Common myeloid progenitor, CD34-positive (primary cell): Measurements from ENCODE around the gene C1orf105.

ENCODE experiments used
- CTCF ChIA-PET: fragments of 350-600 bp; sonication (Branson Sonifier 250); formaldehyde crosslinking; loops from one replicate; lab custom pipeline; 2021; ENCODE audit warnings: antibody characterized with exemption; lab: Charles Lee
- POLR2A ChIA-PET: fragments of 350-600 bp; sonication (Branson Sonifier 250); formaldehyde crosslinking; loops from one replicate; lab custom pipeline; 2021; ENCODE audit warnings: antibody characterized with exemption; lab: Charles Lee
- DNase-seq, 3 donors: peaks; one replicate each; pipeline versions ENCODE4 v3.0.0 to v3.0.0-alpha.2; 2013
- H3K27ac ChIP-seq, 2 experiments: 1 replicate in 1 of 2; 2 replicates in 1 of 2; pipeline ENCODE4 v1.7.0; 2013; ENCODE audit warnings: inconsistent platforms in 2 of 2, low read length in 2 of 2, mild to moderate bottlenecking in 2 of 2, low read depth in 1 of 2, moderate library complexity in 1 of 2; ENCODE audit not compliant: severe bottlenecking in 2 of 2, insufficient read depth in 1 of 2, poor library complexity in 1 of 2
- H3K27me3 ChIP-seq, 5 experiments: replicated peaks in 2 of 5; 1 replicate in 3 of 5; 2 replicates in 2 of 5; pipeline versions ENCODE4 v1.6.1 to v1.7.0; 2013; ENCODE audit warnings: low read length in 4 of 5, mild to moderate bottlenecking in 2 of 5, moderate library complexity in 2 of 5, inconsistent platforms in 1 of 5; ENCODE audit not compliant: insufficient read depth in 5 of 5, control insufficient read depth in 4 of 5
- H3K36me3 ChIP-seq, 4 experiments: 1 replicate in 2 of 4; 2 replicates in 2 of 4; pipeline versions ENCODE4 v1.6.1 to v1.7.0; 2013; ENCODE audit warnings: low read length in 3 of 4, control low read depth in 1 of 4, mild to moderate bottlenecking in 1 of 4; ENCODE audit not compliant: control insufficient read depth in 4 of 4, insufficient read depth in 4 of 4
- H3K4me1 ChIP-seq, 4 experiments: 1 replicate in 3 of 4; 2 replicates in 1 of 4; pipeline versions ENCODE4 v1.6.1 to v1.7.1; 2013; ENCODE audit warnings: low read length in 3 of 4, mild to moderate bottlenecking in 3 of 4, control low read depth in 1 of 4, inconsistent platforms in 1 of 4, moderate library complexity in 1 of 4; ENCODE audit not compliant: control insufficient read depth in 4 of 4, insufficient read depth in 4 of 4; ENCODE audit errors: control extremely low read depth in 1 of 4
- H3K4me3 ChIP-seq, 7 experiments: 1 replicate in 4 of 7; 2 replicates in 3 of 7; pipeline versions ENCODE4 v1.5.1 to v1.7.0; 2013; ENCODE audit warnings: mild to moderate bottlenecking in 7 of 7, low read length in 6 of 7, moderate library complexity in 6 of 7, inconsistent platforms in 2 of 7, low read depth in 2 of 7, control low read depth in 1 of 7; ENCODE audit not compliant: insufficient read depth in 4 of 7, control insufficient read depth in 1 of 7; ENCODE audit errors: extremely low read depth in 1 of 7
- H3K9me3 ChIP-seq, 5 experiments: 1 replicate in 4 of 5; 2 replicates in 1 of 5; pipeline versions ENCODE4 v1.6.1 to v1.7.1; 2013; ENCODE audit warnings: low read length in 4 of 5, mild to moderate bottlenecking in 2 of 5, inconsistent platforms in 1 of 5, low read depth in 1 of 5, moderate library complexity in 1 of 5; ENCODE audit not compliant: control insufficient read depth in 4 of 5, insufficient read depth in 2 of 5; ENCODE audit errors: control extremely low read depth in 1 of 5
- WGBS: methylation state at CpG from one replicate; pipeline ENCODE4 v1.1.5; 2013; ENCODE audit not compliant: insufficient coverage; 5-methylcytosine and 5-hydroxymethylcytosine counted together

C1orf105 gene

DNA sequence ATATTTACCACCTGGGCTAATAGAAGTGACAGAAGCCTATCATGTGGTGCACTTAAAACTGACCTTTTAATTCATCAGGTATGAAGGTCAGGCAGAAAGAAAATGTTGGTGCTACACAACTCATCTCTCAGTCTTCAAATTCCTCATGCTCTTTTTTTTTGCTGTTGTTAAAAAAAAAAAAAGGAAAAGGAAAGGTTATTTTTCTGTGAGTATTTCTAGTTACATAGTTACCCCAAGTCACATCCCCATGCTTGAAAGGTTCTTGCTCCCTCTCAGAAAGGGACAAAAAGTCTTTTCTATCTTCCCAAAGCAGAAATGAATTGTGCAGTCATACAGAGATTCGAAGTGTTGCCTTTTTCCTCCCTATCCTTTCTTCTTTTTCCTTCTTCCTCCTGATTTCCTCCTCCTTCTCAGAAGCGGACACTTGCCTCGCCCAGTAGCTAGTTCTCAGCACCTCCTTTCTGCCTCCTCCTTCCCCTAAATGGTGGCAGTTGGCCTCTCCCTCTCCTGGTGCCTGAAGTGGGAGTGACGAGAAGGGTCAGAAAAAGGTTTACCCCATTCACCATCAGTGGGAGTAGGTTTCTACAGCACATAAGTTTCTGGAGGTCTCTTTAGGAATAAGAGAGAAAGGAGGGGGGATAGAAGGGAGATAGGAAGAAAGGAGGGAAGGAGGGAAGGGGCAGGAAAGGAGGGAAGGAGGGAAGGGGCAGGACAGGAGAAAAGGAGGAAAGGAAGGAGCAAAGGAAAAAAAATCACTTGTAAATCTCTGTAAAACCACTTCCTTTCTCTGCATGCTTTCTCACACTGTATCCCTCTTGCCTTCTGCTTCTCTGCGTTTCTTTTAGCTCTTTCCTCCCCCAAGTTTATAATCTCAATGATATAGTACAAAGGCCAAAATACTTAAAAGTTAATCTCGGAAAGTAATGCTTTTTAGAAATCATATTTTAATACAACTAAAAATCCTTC, 20.4 kb upstream of the C1orf105 start:
- CTCF ChIA-PET, result interaction anchor here (0.7 to 6.9 kb wide), 20 partner anchors 11 to 600 kb away, joined by 3 to 66 read pairs (median 4); no protein-coding TSS in a partner anchor
- peaks cover 0 to 4% (median 2%) of the 10 kb centered on the region in 4 experiments for H3K4me1 ChIP-seq
- no peaks in the 10 kb centered on the region for H3K27me3 ChIP-seq
- no peaks in the 10 kb centered on the region for H3K9me3 ChIP-seq
- POLR2A ChIA-PET, result no interaction called here
- DNase-seq, result no peak
- no peak overlapping the region for H3K4me3 ChIP-seq
- H3K27ac ChIP-seq, result no peak overlapping the region
- no peaks in the 10 kb centered on the region for H3K36me3 ChIP-seq
- WGBS, result 100% methylated on average over 3 of the region's 6 CpGs

DNA sequence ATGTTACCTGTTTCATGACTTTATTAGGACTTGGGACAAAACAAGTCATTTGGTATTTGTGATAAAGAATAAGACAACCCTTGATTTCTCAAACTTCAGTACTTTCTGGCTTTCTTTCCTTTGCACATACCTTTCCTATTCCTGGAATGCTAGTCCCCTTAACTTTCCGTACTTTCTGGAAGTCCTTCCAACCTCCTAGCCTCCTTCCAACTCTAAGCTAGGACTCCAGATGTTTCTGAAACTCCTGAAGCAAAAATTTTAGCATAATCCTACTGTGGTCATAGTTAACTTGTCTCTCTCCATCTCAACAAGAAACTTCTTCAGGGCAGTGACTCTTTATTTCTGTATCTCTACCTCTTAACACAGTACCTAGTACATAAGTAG, 19.8 kb upstream of the C1orf105 start:
- H3K27me3 ChIP-seq, result no peaks in the 10 kb centered on the region
- peaks cover 0 to 4% (median 2%) of the 10 kb centered on the region in 4 experiments for H3K4me1 ChIP-seq
- no peak overlapping the region for H3K4me3 ChIP-seq
- 88% methylated on average over 1 of the region's 1 CpG for WGBS
- POLR2A ChIA-PET, result no interaction called here
- no peak for DNase-seq
- no peaks in the 10 kb centered on the region for H3K9me3 ChIP-seq
- CTCF ChIA-PET, result interaction anchor here (1.5 to 6.9 kb wide), 7 partner anchors 11 to 398 kb away, joined by 3 to 66 read pairs (median 5); no protein-coding TSS in a partner anchor
- no peaks in the 10 kb centered on the region for H3K36me3 ChIP-seq
- H3K27ac ChIP-seq, result no peak overlapping the region

DNA sequence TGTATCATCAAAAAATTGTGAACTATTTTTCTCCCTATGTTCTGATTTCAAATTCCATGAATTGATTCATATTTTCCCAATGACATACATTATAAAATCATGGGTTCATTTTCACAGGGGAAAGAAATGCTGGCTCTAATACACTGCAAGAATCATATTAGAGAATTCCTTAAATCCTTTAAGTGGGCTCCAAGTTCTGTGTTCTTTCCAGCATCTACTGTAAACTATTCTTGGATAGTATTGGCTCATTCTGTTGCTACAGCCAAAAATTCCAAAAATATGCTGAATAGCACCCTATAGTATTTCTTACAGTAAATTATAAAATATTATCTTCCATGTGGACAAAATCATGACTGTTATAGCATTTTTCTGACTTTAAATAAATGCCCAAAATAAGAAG, 19.0 kb upstream of the C1orf105 start:
- POLR2A ChIA-PET, result no interaction called here
- DNase-seq, result no peak

DNA sequence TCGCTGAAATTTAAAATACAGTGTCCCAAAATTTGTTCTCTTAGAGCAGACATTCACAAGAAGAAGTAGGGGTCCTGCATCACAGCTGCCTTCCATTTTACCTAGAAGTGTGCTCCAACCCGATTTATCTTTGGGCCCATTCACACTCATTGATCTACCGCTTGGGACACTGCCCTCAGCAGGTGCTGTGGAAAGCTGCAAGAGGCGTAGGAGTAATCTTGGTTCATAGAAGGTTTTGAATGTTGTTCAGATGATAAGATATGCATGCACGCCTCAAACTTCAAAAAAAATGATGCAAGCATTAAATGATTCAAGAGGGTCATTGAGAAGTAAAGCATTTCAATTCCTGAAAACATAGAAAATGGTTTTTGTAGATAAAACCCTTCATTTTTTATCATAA, 18.6 kb upstream of the C1orf105 start:
- POLR2A ChIA-PET, result no interaction called here

More for the DNA sequence above, 19.0 kb upstream of the C1orf105 start:
- H3K36me3 ChIP-seq, result no peaks in the 10 kb centered on the region
- H3K4me3 ChIP-seq, result no peak overlapping the region
- no peaks in the 10 kb centered on the region for H3K9me3 ChIP-seq
- H3K4me1 ChIP-seq, result peaks cover 0 to 4% (median 2%) of the 10 kb centered on the region in 4 experiments
- H3K27ac ChIP-seq, result no peak overlapping the region
- H3K27me3 ChIP-seq, result no peaks in the 10 kb centered on the region
- CTCF ChIA-PET, result interaction anchor here (1.3 to 6.9 kb wide), 5 partner anchors 19 to 398 kb away, joined by 3 to 66 read pairs (median 5); no protein-coding TSS in a partner anchor

DNA sequence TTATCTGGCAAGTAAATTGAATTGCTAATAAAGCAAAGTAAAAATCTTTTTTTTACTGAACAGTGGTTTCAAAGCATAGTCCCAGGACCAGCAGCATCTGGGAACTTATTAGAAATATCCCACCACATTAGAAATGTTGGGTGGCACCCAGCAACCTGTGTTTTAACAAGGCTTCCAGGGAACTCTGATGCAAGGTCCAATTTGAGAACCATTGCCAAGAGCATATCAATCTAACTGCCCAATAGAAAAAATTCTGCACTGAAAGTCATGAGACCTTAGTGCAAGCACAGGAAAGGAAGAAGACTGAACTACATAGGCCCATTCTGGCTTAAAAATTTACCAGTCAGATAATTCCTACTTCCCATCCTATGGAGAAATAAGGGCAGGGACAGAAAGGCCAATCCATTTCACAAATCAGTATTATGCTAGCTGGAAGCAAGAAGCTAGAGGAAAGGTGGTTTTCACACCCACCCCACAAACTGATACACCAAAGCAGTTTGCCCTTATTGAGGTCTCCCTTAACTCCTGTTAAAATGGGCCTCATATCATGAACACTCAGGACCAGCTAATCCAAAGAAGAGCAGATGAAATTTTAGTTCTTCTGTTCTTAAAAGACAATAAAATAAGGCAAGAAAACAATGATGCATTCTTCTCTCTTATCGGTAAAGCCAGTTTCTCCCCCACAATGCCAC, 17.5 kb upstream of the C1orf105 start:
- Histone ChIP-seq H3K9me3 (no peaks in the 10 kb centered on the region), H3K4me3 (no peak overlapping the region), H3K36me3 (no peaks in the 10 kb centered on the region), H3K27me3 (no peaks in the 10 kb centered on the region), H3K27ac (no peak overlapping the region), H3K4me1 (peaks cover 0 to 4% (median 2%) of the 10 kb centered on the region in 4 experiments)
- 100% methylated on average over 1 of the region's 1 CpG for WGBS
- DNase-seq, result no peak
- ChIA-PET CTCF (interaction anchor here (0.6 to 6.9 kb wide), 5 partner anchors 14 to 497 kb away, joined by 3 to 66 read pairs (median 12); no protein-coding TSS in a partner anchor), POLR2A (no interaction called here)

More for the DNA sequence above, 18.6 kb upstream of the C1orf105 start:
- Histone ChIP-seq H3K9me3 (no peaks in the 10 kb centered on the region), H3K36me3 (no peaks in the 10 kb centered on the region), H3K4me3 (no peak overlapping the region), H3K27ac (no peak overlapping the region), H3K4me1 (peaks cover 0 to 4% (median 2%) of the 10 kb centered on the region in 4 experiments), H3K27me3 (no peaks in the 10 kb centered on the region)
- WGBS, result 95% methylated on average over 4 of the region's 5 CpGs
- no peak for DNase-seq
- CTCF ChIA-PET, result interaction anchor here (1.3 to 6.9 kb wide), 4 partner anchors 254 to 399 kb away, joined by 3 to 66 read pairs (median 24); no protein-coding TSS in a partner anchor

DNA sequence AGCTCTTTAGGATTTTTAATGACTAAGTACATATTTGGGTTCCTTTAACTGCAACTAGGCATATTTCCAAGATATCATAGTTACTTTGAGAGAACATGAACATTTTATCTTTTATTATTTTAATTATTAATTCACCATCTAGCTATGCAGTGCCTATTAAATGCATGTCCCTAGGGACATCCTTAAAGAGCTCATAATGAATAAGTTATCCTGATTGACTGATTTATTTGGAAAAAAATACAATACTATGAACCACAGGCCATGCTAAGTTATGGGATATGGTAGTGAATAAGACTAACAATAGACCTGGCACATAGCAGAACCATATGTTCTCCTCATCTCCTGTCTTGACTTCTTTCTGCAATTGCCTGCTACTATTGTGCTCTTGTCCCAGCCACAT, 16.4 kb upstream of the C1orf105 start:
- POLR2A ChIA-PET, result interaction anchor here (0.7 kb wide), 1 partner anchor 435 kb away, joined by 3 read pairs; no protein-coding TSS in a partner anchor
- peaks cover 0 to 4% (median 2%) of the 10 kb centered on the region in 4 experiments for H3K4me1 ChIP-seq

More for the DNA sequence above, 16.4 kb upstream of the C1orf105 start:
- CTCF ChIA-PET, result interaction anchor here (1.0 to 6.9 kb wide), 3 partner anchors 13 to 401 kb away, joined by 3 to 46 read pairs (median 12); no protein-coding TSS in a partner anchor
- Histone ChIP-seq H3K4me3 (no peak overlapping the region), H3K27me3 (no peaks in the 10 kb centered on the region), H3K36me3 (no peaks in the 10 kb centered on the region), H3K9me3 (no peaks in the 10 kb centered on the region), H3K27ac (no peak overlapping the region)
- no peak for DNase-seq
